KMS-11 (cell line): ENCODE data around the gene ACVR1.

Experiments
- H2AFZ ChIP-seq: fragments of 200-600 bp; sonication (generic); 2 replicates; pipeline ENCODE4 v1.6.1; 2016; ENCODE audit warnings: antibody characterized with exemption, mixed run types, low read depth
- H3K27ac ChIP-seq: fragments of 200-600 bp; sonication (generic); 2 replicates; pipeline ENCODE4 v1.6.1; 2016; ENCODE audit warnings: mild to moderate bottlenecking, mixed run types
- H3K27me3 ChIP-seq: fragments of 200-600 bp; sonication (generic); 2 replicates; pipeline ENCODE4 v1.6.1; 2017; ENCODE audit warnings: mild to moderate bottlenecking, low read depth, mixed run types, moderate library complexity; ENCODE audit not compliant: insufficient read depth
- H3K36me3 ChIP-seq: fragments of 200-600 bp; sonication (generic); 2 replicates; pipeline ENCODE4 v1.6.1; 2017; ENCODE audit warnings: mild to moderate bottlenecking, mixed run types; ENCODE audit not compliant: insufficient read depth
- H3K4me1 ChIP-seq: fragments of 200-600 bp; sonication (generic); 2 replicates; pipeline ENCODE4 v1.6.1; 2016; ENCODE audit warnings: mild to moderate bottlenecking, low read depth, mixed run types; ENCODE audit not compliant: poor library complexity, severe bottlenecking
- H3K4me2 ChIP-seq: fragments of 200-600 bp; sonication (generic); 2 replicates; pipeline ENCODE4 v1.7.0; 2016; ENCODE audit warnings: mild to moderate bottlenecking, mixed run types
- H3K4me3 ChIP-seq: fragments of 200-600 bp; sonication (generic); IDR thresholded peaks from 2 replicates; pipeline ENCODE4 v1.6.1; 2017; ENCODE audit warnings: low read depth, low read length, mixed read lengths; ENCODE audit not compliant: insufficient read depth
- H3K79me2 ChIP-seq: fragments of 200-600 bp; sonication (generic); 2 replicates; pipeline ENCODE4 v1.6.1; 2016; ENCODE audit warnings: low read depth, mixed run types; ENCODE audit not compliant: insufficient read depth
- H3K9ac ChIP-seq: fragments of 200-600 bp; sonication (generic); 2 replicates; pipeline ENCODE4 v1.6.1; 2016; ENCODE audit warnings: mild to moderate bottlenecking, mixed run types
- H4K20me1 ChIP-seq: fragments of 200-600 bp; sonication (generic); 2 replicates; pipeline ENCODE4 v1.6.1; 2016; ENCODE audit warnings: mild to moderate bottlenecking, mixed run types; ENCODE audit not compliant: insufficient read depth
- CTCF ChIP-seq: fragments of 200-600 bp; sonication (generic); conservative IDR thresholded peaks from 2 replicates; pipeline ENCODE4 v1.6.1; 2017; ENCODE audit warnings: low read depth, mild to moderate bottlenecking, antibody characterized with exemption, low read length, moderate library complexity, mixed read lengths

ACVR1 gene

GRCh38 chr2:157698430-157698829, 177.7 kb downstream of the ACVR1 start:
- Histone ChIP-seq H3K4me1 (peaks cover 20% of the 10 kb centered on the region), H3K79me2 (no peaks in the 10 kb centered on the region), H2AFZ (no peak overlapping the region), H3K27me3 (no peaks in the 10 kb centered on the region), H4K20me1 (no peaks in the 10 kb centered on the region), H3K4me2 (no peak overlapping the region), H3K36me3 (no peaks in the 10 kb centered on the region), H3K4me3 (no peak overlapping the region), H3K9ac (no peak overlapping the region), H3K27ac (no peak overlapping the region)
- TF ChIP-seq CTCF = no peak

GRCh38 chr2:157696036-157696435, 180.1 kb downstream of the ACVR1 start:
- no peak for TF ChIP-seq CTCF
- peaks cover 43% of the 10 kb centered on the region for H3K4me1 ChIP-seq
- H3K36me3 ChIP-seq = no peaks in the 10 kb centered on the region
- no peak overlapping the region for H3K4me3 ChIP-seq
- H3K9ac ChIP-seq = no peak overlapping the region
- H4K20me1 ChIP-seq = no peaks in the 10 kb centered on the region
- H3K27ac ChIP-seq = no peak overlapping the region
- no peaks in the 10 kb centered on the region for H3K79me2 ChIP-seq
- H3K27me3 ChIP-seq = no peaks in the 10 kb centered on the region
- H3K4me2 ChIP-seq = no peak overlapping the region
- H2AFZ ChIP-seq = no peak overlapping the region

- H3K36me3 ChIP-seq = no peaks in the 10 kb centered on the region
- no peaks in the 10 kb centered on the region for H3K27me3 ChIP-seq
- H3K79me2 ChIP-seq = no peaks in the 10 kb centered on the region
- H3K4me2 ChIP-seq = peak overlapping the region; percentile 77
- H3K4me1 ChIP-seq = peaks cover 32% of the 10 kb centered on the region
- no peaks in the 10 kb centered on the region for H4K20me1 ChIP-seq
- H3K27ac ChIP-seq = peak overlapping the region; percentile 63
- no peak for TF ChIP-seq CTCF
- peak overlapping the region; percentile 1; the same call in 1 of the 2 replicates for H2AFZ ChIP-seq
- H3K9ac ChIP-seq = no peak overlapping the region
- peak overlapping the region; percentile 30 for H3K4me3 ChIP-seq
Observed at GRCh38 chr2:157692768-157693167, 183.4 kb downstream of the ACVR1 start.

GRCh38 chr2:157691695-157692094, 184.4 kb downstream of the ACVR1 start:
- Histone ChIP-seq H3K27ac (peak overlapping the region; percentile 63; the same call in 1 of the 2 replicates), H3K36me3 (no peaks in the 10 kb centered on the region), H3K4me1 (peaks cover 32% of the 10 kb centered on the region), H3K79me2 (no peaks in the 10 kb centered on the region), H4K20me1 (no peaks in the 10 kb centered on the region), H3K4me3 (no peak overlapping the region), H2AFZ (no peak overlapping the region), H3K4me2 (peak overlapping the region; percentile 77), H3K27me3 (no peaks in the 10 kb centered on the region), H3K9ac (no peak overlapping the region)
- no peak for TF ChIP-seq CTCF
